Upper lobe of left lung (tissue), 6 donors: ENCODE results near the gene ORM1. TPM values are rescaled to one million over a fixed set of nuclear protein-coding genes. Genes with fewer than 3 reads are reported as not detected.
A peak's percentile ranks its signal among the peaks of the same experiment; 100 is the strongest.

ENCODE experiments used
- ATAC-seq, 2 donors: fragments of 200-7000 bp; cut with Tn5 transposase; one replicate each; pipeline ENCODE4 v1.9.1; 2022; ENCODE audit warnings: mild to moderate bottlenecking in 2 of 2, moderate library complexity in 2 of 2; ENCODE audit not compliant: low FRiP score in 2 of 2
- DNase-seq, 2 donors: peaks; one replicate each; pipeline ENCODE4 v3.0.0-alpha.2; 2019 to 2020
- H3K27ac ChIP-seq, 4 donors: fragments of 200-600 bp; sonication (generic); one replicate each; pipeline ENCODE4 v1.5.1; 2016 to 2019
- H3K27me3 ChIP-seq, 4 donors: fragments of 200-600 bp; sonication (generic); one replicate each; pipeline ENCODE4 v1.5.1; 2017 to 2019
- H3K36me3 ChIP-seq, 4 donors: fragments of 200-600 bp; sonication (generic); one replicate each; pipeline ENCODE4 v1.5.1; 2016 to 2019
- H3K4me1 ChIP-seq, 4 donors: fragments of 200-600 bp; sonication (generic); one replicate each; pipeline ENCODE4 v1.5.1; 2018 to 2019
- H3K4me3 ChIP-seq, 4 donors: fragments of 200-600 bp; sonication (generic); one replicate each; pipeline ENCODE4 v1.5.1; 2017 to 2019; ENCODE audit warnings: mild to moderate bottlenecking in 2 of 4, moderate library complexity in 1 of 4
- H3K9me3 ChIP-seq, 4 donors: fragments of 200-600 bp; sonication (generic); one replicate each; pipeline ENCODE4 v1.5.1; 2018 to 2019
- EP300 ChIP-seq, 4 donors: sonication (generic); formaldehyde crosslinking; IDR thresholded peaks; one replicate each; pipeline ENCODE4 v1.5.1; 2017; ENCODE audit warnings: antibody characterized with exemption in 4 of 4, control low read depth in 2 of 4
- POLR2A ChIP-seq, 4 donors: fragments of 450-650 bp; IDR thresholded peaks; one replicate each; pipeline ENCODE4 v1.5.1; 2016 to 2017; ENCODE audit warnings: antibody characterized with exemption in 4 of 4, mild to moderate bottlenecking in 2 of 4
- POLR2AphosphoS5 ChIP-seq, 2 donors: sonication (generic); formaldehyde crosslinking; IDR thresholded peaks; one replicate each; pipeline ENCODE4 v1.5.1; 2017; ENCODE audit warnings: antibody characterized with exemption in 2 of 2
- WGBS, 2 donors: methylation state at CpG; one replicate each; pipeline ENCODE4 v1.1.5; 2017 to 2018; 5-methylcytosine and 5-hydroxymethylcytosine counted together
- total RNA-seq, 6 donors: library from RNA; depleted of rRNA in 4 of 6; stranded (reverse); fragments of >200 nt in 4 of 6; gene quantifications; one replicate each; pipeline versions ENCODE4 v1.1.0 to v1.2.1, GENCODE V29; 2016 to 2021
- TF ChIP-seq, protein P1 (sequence below), 6 experiments: fragments of 450-650 bp in 4 of 6; fragments of 200-600 bp in 2 of 6; sonication (generic) in 2 of 6; IDR thresholded peaks; one replicate each; pipeline ENCODE4 v1.5.1; 2016 to 2019; ENCODE audit warnings: antibody characterized with exemption in 6 of 6
- donor health status: DM: no; HTN: no; CAD: no; lungs with moderate emphysema.
- donor health status: DM: no; HTN: yes; CAD: no; lungs with severe emphysema.

The ORM1 gene
- total RNA-seq, 6 donors from 2014 or later, result 1.8 to 17.9 (median 12.0) TPM; not detected in 1

GRCh38 chr9:114302727-114303126 lies 20.2 kb upstream of the ORM1 start:
- TF ChIP-seq POLR2A (IDR thresholded peaks at IDR 0.05) (no peak), POLR2AphosphoS5 (IDR thresholded peaks at IDR 0.05) (no peak), EP300 (IDR thresholded peaks at IDR 0.05) (no peak)
- TF ChIP-seq, protein P1, sequence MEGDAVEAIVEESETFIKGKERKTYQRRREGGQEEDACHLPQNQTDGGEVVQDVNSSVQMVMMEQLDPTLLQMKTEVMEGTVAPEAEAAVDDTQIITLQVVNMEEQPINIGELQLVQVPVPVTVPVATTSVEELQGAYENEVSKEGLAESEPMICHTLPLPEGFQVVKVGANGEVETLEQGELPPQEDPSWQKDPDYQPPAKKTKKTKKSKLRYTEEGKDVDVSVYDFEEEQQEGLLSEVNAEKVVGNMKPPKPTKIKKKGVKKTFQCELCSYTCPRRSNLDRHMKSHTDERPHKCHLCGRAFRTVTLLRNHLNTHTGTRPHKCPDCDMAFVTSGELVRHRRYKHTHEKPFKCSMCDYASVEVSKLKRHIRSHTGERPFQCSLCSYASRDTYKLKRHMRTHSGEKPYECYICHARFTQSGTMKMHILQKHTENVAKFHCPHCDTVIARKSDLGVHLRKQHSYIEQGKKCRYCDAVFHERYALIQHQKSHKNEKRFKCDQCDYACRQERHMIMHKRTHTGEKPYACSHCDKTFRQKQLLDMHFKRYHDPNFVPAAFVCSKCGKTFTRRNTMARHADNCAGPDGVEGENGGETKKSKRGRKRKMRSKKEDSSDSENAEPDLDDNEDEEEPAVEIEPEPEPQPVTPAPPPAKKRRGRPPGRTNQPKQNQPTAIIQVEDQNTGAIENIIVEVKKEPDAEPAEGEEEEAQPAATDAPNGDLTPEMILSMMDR (IDR thresholded peaks at IDR 0.05), result no peak
- DNase-seq (peak in 1 of 2 donors; percentile 5), ATAC-seq (no peak)
- 69 to 74% methylated on average over 6 of the region's 6 CpGs for WGBS, 2 donors
- Histone ChIP-seq H3K4me3 (no peak overlapping the region), H3K4me1 (peaks cover 0 to 6% (median 0%) of the 10 kb centered on the region in 4 donors), H3K36me3 (no peaks in the 10 kb centered on the region), H3K27me3 (no peaks in the 10 kb centered on the region), H3K9me3 (no peaks in the 10 kb centered on the region), H3K27ac (no peak overlapping the region)

DNA sequence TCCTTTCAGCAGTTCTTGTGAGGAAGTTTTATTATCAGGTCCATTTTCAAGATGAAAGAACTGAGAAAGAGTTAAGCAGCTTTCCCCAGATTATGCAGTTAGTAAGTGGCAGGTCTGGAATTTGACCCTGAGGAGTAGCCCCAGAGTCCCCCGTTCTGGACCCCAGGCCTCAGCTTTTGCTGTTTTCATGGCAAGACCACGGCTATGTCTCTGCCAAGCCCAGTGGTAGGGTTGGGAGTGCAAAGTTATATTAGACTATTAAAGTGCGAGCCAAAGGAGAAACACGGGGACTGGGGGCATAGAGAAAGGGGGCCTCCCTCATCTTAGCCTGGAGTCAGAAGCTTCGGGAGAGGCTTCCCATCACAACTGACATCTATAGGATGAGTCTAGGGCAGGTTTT lies 19.3 kb upstream of the ORM1 start:
- Histone ChIP-seq H3K27ac (no peak overlapping the region), H3K4me3 (no peak overlapping the region), H3K9me3 (no peaks in the 10 kb centered on the region), H3K36me3 (no peaks in the 10 kb centered on the region), H3K4me1 (peaks cover 0 to 6% (median 0%) of the 10 kb centered on the region in 4 donors), H3K27me3 (no peaks in the 10 kb centered on the region)
- 68 to 89% methylated on average over 5 of the region's 5 CpGs for WGBS, 2 donors
- TF ChIP-seq POLR2A (IDR thresholded peaks at IDR 0.05) (no peak), POLR2AphosphoS5 (IDR thresholded peaks at IDR 0.05) (no peak), EP300 (IDR thresholded peaks at IDR 0.05) (no peak)
- TF ChIP-seq, protein P1 (IDR thresholded peaks at IDR 0.05), result no peak
- ATAC-seq (no peak), DNase-seq (peak in 1 of 2 donors; percentile 10)

DNA sequence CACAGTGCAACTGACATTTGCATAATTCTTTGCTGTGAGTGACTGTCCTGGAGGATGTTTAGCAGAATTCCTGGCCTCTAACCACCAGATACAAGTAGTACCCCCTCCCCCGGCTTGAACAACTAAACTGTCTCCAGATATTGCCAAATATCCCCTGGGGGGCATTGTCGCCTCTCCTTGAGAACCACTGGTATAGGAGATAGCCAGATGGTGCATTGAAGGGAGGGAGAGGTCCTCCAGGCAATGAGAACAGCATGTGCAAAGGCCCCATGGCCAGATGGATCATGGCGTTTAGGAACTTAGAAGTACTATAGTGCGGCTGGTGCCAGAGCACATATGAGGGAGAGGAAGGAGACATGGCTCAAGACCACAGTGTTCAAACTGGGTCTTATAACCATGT lies 18.9 kb upstream of the ORM1 start:
- TF ChIP-seq EP300 (IDR thresholded peaks at IDR 0.05), result no peak
- no peak for TF ChIP-seq POLR2A (IDR thresholded peaks at IDR 0.05)
- no peak for TF ChIP-seq POLR2AphosphoS5 (IDR thresholded peaks at IDR 0.05)
- TF ChIP-seq, protein P1 (IDR thresholded peaks at IDR 0.05), result no peak
- DNase-seq (peak in 1 of 2 donors; percentile 6), ATAC-seq (no peak)
- H3K4me3 ChIP-seq, result no peak overlapping the region
- peaks cover 0 to 6% (median 0%) of the 10 kb centered on the region in 4 donors for H3K4me1 ChIP-seq
- no peaks in the 10 kb centered on the region for H3K36me3 ChIP-seq
- H3K9me3 ChIP-seq, result no peaks in the 10 kb centered on the region
- H3K27ac ChIP-seq, result no peak overlapping the region
- H3K27me3 ChIP-seq, result no peaks in the 10 kb centered on the region
- 93 to 97% methylated on average over 4 of the region's 4 CpGs for WGBS, 2 donors

DNA sequence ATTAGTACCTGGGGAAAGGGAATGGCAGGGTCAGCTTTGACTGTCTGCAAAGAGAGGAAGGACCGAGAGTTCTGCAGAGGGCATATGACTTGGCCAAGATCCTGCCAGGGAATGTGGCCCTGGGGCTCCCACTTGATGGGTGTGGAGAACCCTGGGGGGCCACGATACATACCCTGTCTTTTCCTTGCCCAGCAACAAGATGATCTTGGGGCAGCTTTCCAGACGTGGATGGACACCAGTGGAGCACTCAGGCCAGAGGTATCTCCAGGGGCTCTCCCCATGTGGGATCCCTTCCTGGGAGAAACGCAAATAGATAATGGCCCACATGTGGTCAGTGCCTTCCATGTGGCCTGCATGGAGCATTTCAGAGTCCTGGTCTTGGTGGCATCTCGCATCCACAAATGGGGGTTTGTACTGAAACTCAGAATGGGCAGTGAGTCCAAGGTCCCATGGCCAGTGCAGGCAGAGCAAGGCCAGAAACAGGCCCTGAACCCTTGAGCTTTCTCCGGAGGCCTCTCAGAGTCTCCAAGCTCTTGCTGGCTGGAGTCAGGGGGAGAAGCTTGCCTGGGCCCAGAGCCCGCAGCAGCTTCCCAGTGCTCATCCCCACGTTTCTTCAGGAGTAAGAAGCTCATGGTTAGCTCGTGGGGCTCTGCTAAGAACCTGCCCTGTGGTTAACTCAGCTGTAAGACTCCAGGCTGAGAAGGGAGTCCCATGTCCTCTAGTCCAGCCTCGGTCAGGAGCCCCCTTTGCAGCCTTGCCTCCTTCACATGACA lies 18.3 kb upstream of the ORM1 start:
- WGBS, 2 donors, result 78 to 87% methylated on average over 6 to 9 of the region's 10 CpGs
- H3K4me1 ChIP-seq, result peaks cover 0 to 6% (median 0%) of the 10 kb centered on the region in 4 donors
- TF ChIP-seq POLR2A (IDR thresholded peaks at IDR 0.05) (no peak), EP300 (IDR thresholded peaks at IDR 0.05) (no peak), POLR2AphosphoS5 (IDR thresholded peaks at IDR 0.05) (no peak)
- TF ChIP-seq, protein P1 (IDR thresholded peaks at IDR 0.05), result no peak
- H3K27me3 ChIP-seq, result no peaks in the 10 kb centered on the region
- no peak overlapping the region for H3K4me3 ChIP-seq
- H3K36me3 ChIP-seq, result no peaks in the 10 kb centered on the region
- H3K9me3 ChIP-seq, result no peaks in the 10 kb centered on the region
- H3K27ac ChIP-seq, result no peak overlapping the region
- ATAC-seq (no peak), DNase-seq (peak in 1 of 2 donors; percentile 14)

- Histone ChIP-seq H3K9me3 (no peaks in the 10 kb centered on the region), H3K4me1 (peaks cover 0 to 6% (median 0%) of the 10 kb centered on the region in 4 donors), H3K27ac (no peak overlapping the region), H3K36me3 (no peaks in the 10 kb centered on the region), H3K4me3 (no peak overlapping the region), H3K27me3 (no peaks in the 10 kb centered on the region)
- no peak for TF ChIP-seq EP300 (IDR thresholded peaks at IDR 0.05)
- TF ChIP-seq, protein P1 (IDR thresholded peaks at IDR 0.05), result no peak
- ATAC-seq, result no peak
- no peak for DNase-seq
- WGBS, 2 donors, result 89 to 97% methylated on average over 6 of the region's 6 CpGs
These were observed 15.0 kb upstream of the ORM1 start for GRCh38 chr9:114307899-114308267.
